Retina (tissue), 1 donor: Measurements from ENCODE around the gene MR1.

ENCODE experiments used
- DNase-seq: peaks from one replicate; pipeline ENCODE4 v3.0.0-alpha.2; 2016

The MR1 gene

GRCh38 chr1:181064702-181065101, 30.9 kb downstream of the MR1 start:
- no peak for DNase-seq

- no peak for DNase-seq
Observed at GRCh38 chr1:181073638-181074037, 39.9 kb downstream of the MR1 start.

DNA sequence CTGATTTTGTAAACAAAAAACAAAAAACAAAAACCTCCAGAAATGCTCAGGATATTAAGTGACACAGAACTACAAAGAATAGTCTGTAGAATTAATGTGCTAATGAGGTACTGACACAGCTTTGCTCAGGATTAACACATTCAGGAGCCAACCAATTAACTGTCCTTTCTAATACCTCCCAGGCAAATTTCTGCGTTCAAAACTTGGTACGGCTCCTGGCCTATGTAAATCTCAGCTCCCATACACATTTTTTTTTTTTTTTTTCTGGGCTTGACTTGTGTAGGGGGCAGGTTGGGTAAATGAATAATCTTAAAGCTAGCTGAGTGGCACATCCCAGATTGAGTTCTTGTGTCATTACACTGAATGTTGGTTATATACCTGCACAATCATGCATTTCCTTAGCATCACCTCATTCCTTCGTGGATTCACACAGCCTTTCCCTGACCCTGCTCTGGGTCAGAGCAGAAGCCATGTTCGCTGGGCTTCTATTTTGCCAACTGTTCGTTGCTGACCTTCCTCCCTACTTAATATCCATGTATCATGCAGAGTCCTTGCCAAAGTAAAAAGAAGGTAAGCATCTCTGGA, 42.1 kb downstream of the MR1 start:
- no peak for DNase-seq

DNA sequence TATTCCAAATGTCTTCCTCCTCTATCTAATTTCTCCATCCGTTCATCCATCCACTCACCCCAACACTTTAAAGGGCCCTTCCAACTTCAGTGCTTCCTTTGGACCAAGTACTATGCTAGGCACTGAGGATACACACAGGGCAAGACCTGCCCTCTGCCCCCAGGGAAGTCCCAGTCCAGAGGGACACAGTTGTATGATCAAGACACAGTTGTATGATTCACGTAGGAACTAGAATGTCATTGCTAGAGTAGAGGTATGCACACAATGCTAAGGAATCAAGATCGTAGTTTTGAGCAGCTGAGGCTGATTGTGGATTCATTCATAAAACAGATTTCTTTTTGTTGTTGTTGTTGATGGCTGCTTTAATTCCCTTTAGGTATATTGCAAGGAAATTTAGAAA, 43.1 kb downstream of the MR1 start:
- DNase-seq, result no peak

GRCh38 chr1:181077576-181078242, 43.9 kb downstream of the MR1 start:
- no peak for DNase-seq

- no peak for DNase-seq
Observed at GRCh38 chr1:181079382-181079781, 45.6 kb downstream of the MR1 start.

- DNase-seq, result no peak
Observed at GRCh38 chr1:181079920-181080319, 46.1 kb downstream of the MR1 start.

DNA sequence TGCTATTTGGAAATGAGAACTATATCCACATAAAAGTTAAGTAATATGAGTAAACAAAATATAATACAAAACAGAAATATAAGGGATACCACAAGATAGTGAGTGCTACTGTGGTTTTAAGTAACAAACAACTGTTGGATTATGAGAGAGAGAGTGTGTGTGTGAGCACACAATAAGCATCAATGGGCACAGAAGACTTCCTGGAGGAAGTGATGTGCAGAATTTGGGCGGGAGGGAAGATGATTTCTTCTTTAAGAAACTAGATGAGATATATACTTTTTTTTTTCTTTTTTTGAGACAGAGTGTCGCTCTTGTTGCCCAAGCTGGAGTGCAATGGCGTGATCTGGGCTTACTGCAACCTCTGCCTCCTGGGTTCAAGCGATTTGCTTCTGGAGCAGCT, 46.8 kb downstream of the MR1 start:
- no peak for DNase-seq

DNA sequence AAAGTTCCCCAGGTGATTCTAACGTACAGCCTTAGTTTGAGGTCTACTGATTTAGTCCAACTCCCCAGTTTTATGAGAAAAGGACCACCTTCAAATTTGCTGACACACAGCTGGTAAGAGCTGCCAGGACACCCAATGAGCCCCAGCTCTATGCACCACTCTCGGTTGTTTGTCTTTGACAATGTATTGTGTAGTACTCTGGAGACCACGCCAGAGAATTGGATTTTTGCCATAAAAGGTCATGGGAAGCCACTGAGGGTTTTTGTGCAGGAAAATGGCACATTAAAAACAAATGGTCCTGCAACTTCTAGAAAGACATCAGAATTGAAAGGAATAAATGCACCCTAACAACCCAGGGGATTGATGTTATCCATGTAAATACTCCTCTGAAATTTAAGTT, 47.6 kb downstream of the MR1 start:
- no peak for DNase-seq

- DNase-seq, result no peak
Observed at GRCh38 chr1:181083842-181084605, 50.2 kb downstream of the MR1 start.

- DNase-seq, result no peak
Observed at GRCh38 chr1:181084606-181084969, 50.8 kb downstream of the MR1 start.

DNA sequence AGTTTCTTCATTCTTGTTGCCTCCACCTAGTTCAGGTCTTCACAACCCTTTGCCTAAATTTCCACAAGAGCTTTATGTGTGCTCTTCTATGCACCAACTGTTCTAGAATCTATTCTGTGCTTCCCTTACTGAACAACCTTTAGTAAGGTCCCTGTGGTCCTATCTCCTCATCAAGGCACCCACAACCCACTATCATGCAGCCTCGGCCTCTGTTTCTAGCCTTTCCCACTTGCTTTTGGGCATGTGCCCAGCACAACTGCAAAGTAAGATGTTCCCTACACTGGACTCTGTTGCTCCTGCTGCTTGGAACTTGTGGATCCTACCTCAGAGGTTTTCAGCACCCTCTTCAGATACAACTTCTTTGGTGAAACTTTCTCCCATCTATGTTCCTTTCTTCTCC, 52.3 kb downstream of the MR1 start:
- no peak for DNase-seq

DNA sequence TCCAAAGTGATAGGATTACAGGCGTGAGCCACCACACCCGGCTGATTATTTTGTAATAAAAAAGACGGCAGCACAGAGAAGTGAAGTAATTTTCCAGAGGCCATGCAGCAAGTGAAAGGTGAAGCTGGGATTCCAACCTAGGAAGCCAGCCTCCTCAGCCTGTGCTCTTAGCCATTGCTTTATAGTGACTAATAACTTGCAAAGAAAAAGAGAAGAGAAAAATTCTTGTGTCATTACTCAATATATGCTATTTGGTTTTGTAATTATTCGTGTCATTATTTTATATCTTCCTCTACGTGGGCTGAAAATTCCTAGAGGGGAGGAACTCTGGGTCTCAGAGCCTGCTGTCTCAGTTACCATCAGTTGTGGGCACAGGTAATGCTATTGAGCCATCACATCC, 53.1 kb downstream of the MR1 start:
- no peak for DNase-seq

- no peak for DNase-seq
Observed at GRCh38 chr1:181087400-181087901, 53.7 kb downstream of the MR1 start.

DNA sequence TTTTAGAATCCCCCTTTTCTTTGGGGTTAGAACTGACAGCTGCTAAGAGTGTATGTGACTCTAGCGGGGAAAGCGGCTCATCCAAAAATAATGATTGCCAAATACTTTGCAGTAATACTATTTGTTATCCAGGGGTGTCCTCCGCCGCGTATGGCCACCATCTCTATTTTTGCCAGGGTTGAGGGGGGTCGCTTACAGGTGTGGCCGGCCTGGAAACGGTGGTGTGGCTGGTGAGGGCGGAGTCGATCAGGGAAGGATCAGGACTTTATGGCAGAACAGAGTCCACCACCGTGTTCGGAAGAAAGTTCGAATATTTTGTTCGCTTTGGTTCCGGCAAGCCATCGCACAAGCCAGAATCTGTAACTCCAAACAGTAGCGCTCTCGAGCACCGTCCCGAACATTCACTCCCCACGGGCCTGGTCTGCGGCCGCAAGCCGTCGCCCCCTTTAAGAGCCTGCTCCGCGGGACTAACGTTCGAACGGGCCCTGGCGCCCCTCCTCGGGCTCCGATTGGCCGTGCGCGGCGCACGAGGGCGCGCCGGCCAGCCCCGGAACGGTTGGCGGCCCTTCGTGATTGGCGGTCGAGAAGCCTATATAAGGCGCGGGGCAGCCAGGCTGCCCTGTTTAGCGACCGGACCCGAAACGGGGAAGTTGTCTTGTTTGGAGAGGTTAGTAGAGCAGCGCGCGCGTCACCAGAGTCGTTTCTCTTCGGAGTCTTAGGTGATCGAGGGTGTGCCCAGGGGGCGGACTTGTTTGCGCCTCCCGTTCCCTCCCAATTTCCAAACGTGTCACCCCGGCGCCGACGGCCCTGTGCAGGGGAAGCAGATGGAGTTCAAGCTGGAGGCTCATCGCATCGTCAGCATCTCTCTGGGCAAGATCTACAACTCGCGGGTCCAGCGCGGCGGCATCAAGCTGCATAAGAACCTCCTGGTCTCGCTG, 54.6 kb downstream of the MR1 start, which contains the start of gene IER5:
IER5 (plus strand) TSS at position 622 of the 938 bp plus-strand sequence; CDS start at position 825, 203 bp downstream.
- peak; percentile 97 for DNase-seq

- DNase-seq, result peak; percentile 65
Observed at GRCh38 chr1:181089017-181089675, 55.4 kb downstream of the MR1 start.

- peak; percentile 86 for DNase-seq
Observed at GRCh38 chr1:181089676-181090544, 56.1 kb downstream of the MR1 start.

GRCh38 chr1:181090641-181091126, 56.9 kb downstream of the MR1 start:
- DNase-seq, result no peak

GRCh38 chr1:181091309-181092040, 57.7 kb downstream of the MR1 start:
- no peak for DNase-seq

- no peak for DNase-seq
Observed at GRCh38 chr1:181092056-181092455, 58.3 kb downstream of the MR1 start.
